Coronary artery (tissue), 2 donors: ENCODE data around the gene SPATA2.

ENCODE experiments used
- DNase-seq: peaks from one replicate; pipeline ENCODE4 v3.0.0-alpha.2; 2017; ENCODE audit warnings: low spot score
- H3K27ac ChIP-seq, 2 donors: fragments of 200-600 bp; sonication (generic); one replicate each; pipeline ENCODE4 v1.5.1; 2016 to 2019
- H3K4me3 ChIP-seq: fragments of 200-600 bp; sonication (generic); 2 replicates; pipeline ENCODE4 v1.5.1; 2016; ENCODE audit warnings: mild to moderate bottlenecking, moderate library complexity
- CTCF ChIP-seq: fragments of 200-600 bp; sonication (generic); IDR thresholded peaks from one replicate; pipeline ENCODE4 v1.5.1; 2019; ENCODE audit warnings: antibody characterized with exemption

The SPATA2 gene

DNA sequence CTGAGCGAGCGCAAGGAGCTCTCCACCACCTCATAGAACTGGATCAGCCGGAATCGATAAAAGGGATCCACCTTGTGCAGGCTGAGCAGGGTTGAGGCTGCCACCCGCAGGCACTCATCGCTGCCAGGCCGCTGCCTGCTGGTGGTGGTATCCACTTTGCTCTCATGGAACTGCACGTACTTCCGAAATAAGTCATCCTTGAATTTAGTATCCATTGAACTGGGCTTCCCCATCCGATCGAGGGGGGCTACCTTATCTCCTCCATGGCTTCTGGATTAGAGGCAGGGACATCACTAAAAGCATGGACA is 7.1 kb downstream of the SPATA2 start:
- H3K4me3 ChIP-seq = no peak overlapping the region
- TF ChIP-seq CTCF = no peak
- DNase-seq = no peak
- H3K27ac ChIP-seq = no peak overlapping the region

DNA sequence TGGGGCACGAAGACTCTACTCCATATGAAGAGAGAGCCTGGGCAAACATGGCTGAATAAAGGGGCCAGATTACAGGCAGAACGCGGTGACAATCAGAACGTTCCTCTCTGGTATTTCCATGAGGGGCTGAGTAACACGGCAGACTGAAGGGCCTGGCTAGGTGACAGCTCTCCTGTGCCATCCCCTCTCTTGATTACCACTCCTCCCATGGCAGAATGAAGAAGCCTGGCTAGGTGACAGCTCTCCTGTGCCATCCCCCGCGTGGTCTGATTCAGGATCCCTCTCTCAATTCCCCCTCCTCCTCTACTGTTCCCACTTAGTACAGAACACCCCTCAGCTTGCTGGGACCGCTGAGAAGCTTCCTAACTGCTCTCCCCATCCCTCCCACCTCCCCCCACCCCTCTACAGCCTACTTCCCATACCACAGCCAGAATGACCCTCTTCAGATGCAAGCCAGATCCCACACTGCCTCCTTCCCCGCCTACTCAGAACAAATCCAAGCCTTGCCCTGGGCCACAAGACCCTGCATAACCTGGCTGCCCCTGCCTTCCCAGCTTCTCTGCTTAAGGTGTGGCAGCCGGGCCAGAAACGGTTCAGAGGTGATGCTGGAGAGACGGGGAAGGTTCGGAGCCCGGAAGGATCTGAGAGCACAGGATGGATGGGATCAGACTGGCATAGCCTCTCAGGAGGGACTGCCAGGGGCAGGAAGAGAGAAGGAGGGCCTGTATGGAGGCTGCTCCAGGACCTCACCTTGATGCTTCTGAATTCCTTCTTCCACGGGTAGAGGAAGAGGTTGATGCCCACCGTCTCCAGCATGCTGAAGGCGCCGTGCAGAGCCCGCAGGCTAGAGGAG is 7.7 kb downstream of the SPATA2 start:
- H3K27ac ChIP-seq = no peak overlapping the region
- H3K4me3 ChIP-seq = no peak overlapping the region
- TF ChIP-seq CTCF = no peak
- no peak for DNase-seq

DNA sequence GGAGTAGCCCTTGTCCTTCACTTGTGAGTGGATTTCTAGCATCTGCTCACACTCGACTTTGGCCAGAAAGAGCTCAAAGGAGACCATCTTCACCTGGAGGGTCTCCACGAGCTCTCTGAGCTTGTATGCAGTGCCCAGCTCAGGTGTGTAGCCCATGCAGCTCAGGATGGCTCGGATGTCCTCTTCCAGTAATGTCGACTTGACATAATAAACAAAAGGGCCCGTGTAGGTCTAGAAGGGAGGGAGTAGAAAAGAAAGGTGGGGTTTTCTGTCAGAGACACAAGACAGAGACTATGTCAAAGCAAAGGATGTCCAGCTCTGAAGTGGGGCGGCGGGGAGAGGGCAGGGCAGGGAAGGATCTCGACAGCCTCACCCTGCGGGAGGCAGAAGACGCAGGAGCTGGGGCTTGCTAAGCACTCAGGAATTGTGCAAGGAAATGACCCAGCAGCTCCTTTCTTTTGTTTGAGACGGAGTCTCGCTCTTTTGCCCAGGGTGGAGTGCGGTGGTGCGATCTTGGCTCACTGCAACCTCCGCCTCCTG is 8.6 kb downstream of the SPATA2 start:
- no peak for DNase-seq
- Histone ChIP-seq H3K4me3 (no peak overlapping the region), H3K27ac (no peak overlapping the region)
- no peak for TF ChIP-seq CTCF

- Histone ChIP-seq H3K4me3 (no peak overlapping the region), H3K27ac (no peak overlapping the region)
- TF ChIP-seq CTCF = no peak
- no peak for DNase-seq
Measured at GRCh38 chr20:49906101-49906604, 9.2 kb downstream of the SPATA2 start.

GRCh38 chr20:49905415-49906091 is 9.8 kb downstream of the SPATA2 start:
- TF ChIP-seq CTCF = no peak
- Histone ChIP-seq H3K4me3 (no peak overlapping the region), H3K27ac (no peak overlapping the region)
- no peak for DNase-seq

- no peak overlapping the region for H3K27ac ChIP-seq
- no peak for TF ChIP-seq CTCF
- no peak overlapping the region for H3K4me3 ChIP-seq
- DNase-seq = no peak
Measured at GRCh38 chr20:49904440-49905214, 10.7 kb downstream of the SPATA2 start.
